ENCODE data around the gene DTD1. TPM values are rescaled to one million over a fixed set of nuclear protein-coding genes. Genes with fewer than 3 reads are reported as not detected.

The DTD1 gene
- polyA plus RNA-seq, 1 donor, result 17.4 TPM

- no CpG with 5 or more reads among the region's 4 CpGs for WGBS (ENCODE audit: insufficient coverage, low lambda C conversion rate)
- Histone ChIP-seq H3K4me3 (ENCODE audit: low read length) (no peak overlapping the region), H3K36me3 (ENCODE audit: control insufficient read depth, insufficient read depth, low read length) (no peaks in the 10 kb centered on the region), H3K4me1 (ENCODE audit: control insufficient read depth, insufficient read depth, low read length) (no peaks in the 10 kb centered on the region), H3K27ac (ENCODE audit: low read length) (no peak overlapping the region), H3K27me3 (ENCODE audit: control insufficient read depth, insufficient read depth, low read length) (no peaks in the 10 kb centered on the region), H3K9me3 (ENCODE audit: control insufficient read depth, low read depth, low read length) (no peaks in the 10 kb centered on the region)
- no peak for DNase-seq
Measured at GRCh38 chr20:18737140-18737539, 149.3 kb downstream of the DTD1 start.

GRCh38 chr20:18738055-18738454 is 150.2 kb downstream of the DTD1 start:
- no peaks in the 10 kb centered on the region for H3K4me1 ChIP-seq (ENCODE audit: control insufficient read depth, insufficient read depth, low read length)
- no peak overlapping the region for H3K4me3 ChIP-seq (ENCODE audit: low read length)
- H3K36me3 ChIP-seq (ENCODE audit: control insufficient read depth, insufficient read depth, low read length), result no peaks in the 10 kb centered on the region
- DNase-seq, result peak in 1 of 2 donors; percentile 21
- WGBS (ENCODE audit: insufficient coverage, low lambda C conversion rate), result no CpG with 5 or more reads among the region's 5 CpGs
- no peaks in the 10 kb centered on the region for H3K27me3 ChIP-seq (ENCODE audit: control insufficient read depth, insufficient read depth, low read length)
- no peaks in the 10 kb centered on the region for H3K9me3 ChIP-seq (ENCODE audit: control insufficient read depth, low read depth, low read length)
- H3K27ac ChIP-seq (ENCODE audit: low read length), result no peak overlapping the region

GRCh38 chr20:18738888-18739287 is 151.0 kb downstream of the DTD1 start:
- no peak for DNase-seq
- Histone ChIP-seq H3K27me3 (ENCODE audit: control insufficient read depth, insufficient read depth, low read length) (no peaks in the 10 kb centered on the region), H3K4me1 (ENCODE audit: control insufficient read depth, insufficient read depth, low read length) (no peaks in the 10 kb centered on the region), H3K4me3 (ENCODE audit: low read length) (no peak overlapping the region), H3K36me3 (ENCODE audit: control insufficient read depth, insufficient read depth, low read length) (no peaks in the 10 kb centered on the region), H3K9me3 (ENCODE audit: control insufficient read depth, low read depth, low read length) (no peaks in the 10 kb centered on the region), H3K27ac (ENCODE audit: low read length) (peak overlapping the region; percentile 52)
- no CpG with 5 or more reads among the region's 2 CpGs for WGBS (ENCODE audit: insufficient coverage, low lambda C conversion rate)

GRCh38 chr20:18739751-18740166 is 151.9 kb downstream of the DTD1 start:
- Histone ChIP-seq H3K4me1 (ENCODE audit: control insufficient read depth, insufficient read depth, low read length) (no peaks in the 10 kb centered on the region), H3K4me3 (ENCODE audit: low read length) (no peak overlapping the region), H3K9me3 (ENCODE audit: control insufficient read depth, low read depth, low read length) (no peaks in the 10 kb centered on the region), H3K27ac (ENCODE audit: low read length) (peak overlapping the region; percentile 52), H3K36me3 (ENCODE audit: control insufficient read depth, insufficient read depth, low read length) (no peaks in the 10 kb centered on the region), H3K27me3 (ENCODE audit: control insufficient read depth, insufficient read depth, low read length) (no peaks in the 10 kb centered on the region)
- WGBS (ENCODE audit: insufficient coverage, low lambda C conversion rate), result 80% methylated on average over 1 of the region's 4 CpGs
- DNase-seq, result peak; percentile 37 to 56

GRCh38 chr20:18740726-18741125 is 152.9 kb downstream of the DTD1 start:
- Histone ChIP-seq H3K36me3 (ENCODE audit: control insufficient read depth, insufficient read depth, low read length) (no peaks in the 10 kb centered on the region), H3K27ac (ENCODE audit: low read length) (no peak overlapping the region), H3K4me3 (ENCODE audit: low read length) (no peak overlapping the region), H3K27me3 (ENCODE audit: control insufficient read depth, insufficient read depth, low read length) (no peaks in the 10 kb centered on the region), H3K9me3 (ENCODE audit: control insufficient read depth, low read depth, low read length) (no peaks in the 10 kb centered on the region), H3K4me1 (ENCODE audit: control insufficient read depth, insufficient read depth, low read length) (no peaks in the 10 kb centered on the region)
- WGBS (ENCODE audit: insufficient coverage, low lambda C conversion rate), result 80% methylated on average over 1 of the region's 3 CpGs
- no peak for DNase-seq

- DNase-seq, result no peak
- H3K9me3 ChIP-seq (ENCODE audit: control insufficient read depth, low read depth, low read length), result no peaks in the 10 kb centered on the region
- H3K27ac ChIP-seq (ENCODE audit: low read length), result no peak overlapping the region
- no peaks in the 10 kb centered on the region for H3K27me3 ChIP-seq (ENCODE audit: control insufficient read depth, insufficient read depth, low read length)
- H3K4me3 ChIP-seq (ENCODE audit: low read length), result no peak overlapping the region
- no peaks in the 10 kb centered on the region for H3K36me3 ChIP-seq (ENCODE audit: control insufficient read depth, insufficient read depth, low read length)
- no peaks in the 10 kb centered on the region for H3K4me1 ChIP-seq (ENCODE audit: control insufficient read depth, insufficient read depth, low read length)
- no CpG with 5 or more reads among the region's 3 CpGs for WGBS (ENCODE audit: insufficient coverage, low lambda C conversion rate)
Measured at GRCh38 chr20:18742841-18743240, 155.0 kb downstream of the DTD1 start.

- no CpG with 5 or more reads among the region's 11 CpGs for WGBS (ENCODE audit: insufficient coverage, low lambda C conversion rate)
- no peak overlapping the region for H3K4me3 ChIP-seq (ENCODE audit: low read length)
- no peak for DNase-seq
- H3K36me3 ChIP-seq (ENCODE audit: control insufficient read depth, insufficient read depth, low read length), result no peaks in the 10 kb centered on the region
- no peak overlapping the region for H3K27ac ChIP-seq (ENCODE audit: low read length)
- H3K4me1 ChIP-seq (ENCODE audit: control insufficient read depth, insufficient read depth, low read length), result no peaks in the 10 kb centered on the region
- H3K27me3 ChIP-seq (ENCODE audit: control insufficient read depth, insufficient read depth, low read length), result no peaks in the 10 kb centered on the region
- H3K9me3 ChIP-seq (ENCODE audit: control insufficient read depth, low read depth, low read length), result no peaks in the 10 kb centered on the region
Measured at GRCh38 chr20:18743665-18744440, 156.0 kb downstream of the DTD1 start.

- Histone ChIP-seq H3K36me3 (ENCODE audit: control insufficient read depth, insufficient read depth, low read length) (no peaks in the 10 kb centered on the region), H3K27ac (ENCODE audit: low read length) (no peak overlapping the region), H3K4me3 (ENCODE audit: low read length) (no peak overlapping the region), H3K27me3 (ENCODE audit: control insufficient read depth, insufficient read depth, low read length) (no peaks in the 10 kb centered on the region), H3K9me3 (ENCODE audit: control insufficient read depth, low read depth, low read length) (no peaks in the 10 kb centered on the region), H3K4me1 (ENCODE audit: control insufficient read depth, insufficient read depth, low read length) (no peaks in the 10 kb centered on the region)
- DNase-seq, result no peak
- 100% methylated on average over 1 of the region's 5 CpGs for WGBS (ENCODE audit: insufficient coverage, low lambda C conversion rate)
Measured at GRCh38 chr20:18747090-18747489, 159.2 kb downstream of the DTD1 start.

- H3K36me3 ChIP-seq (ENCODE audit: control insufficient read depth, insufficient read depth, low read length), result no peaks in the 10 kb centered on the region
- H3K4me1 ChIP-seq (ENCODE audit: control insufficient read depth, insufficient read depth, low read length), result no peaks in the 10 kb centered on the region
- H3K27me3 ChIP-seq (ENCODE audit: control insufficient read depth, insufficient read depth, low read length), result no peaks in the 10 kb centered on the region
- no peaks in the 10 kb centered on the region for H3K9me3 ChIP-seq (ENCODE audit: control insufficient read depth, low read depth, low read length)
- no peak for DNase-seq
- H3K27ac ChIP-seq (ENCODE audit: low read length), result no peak overlapping the region
- H3K4me3 ChIP-seq (ENCODE audit: low read length), result no peak overlapping the region
- WGBS (ENCODE audit: insufficient coverage, low lambda C conversion rate), result no CpG with 5 or more reads among the region's 5 CpGs
Measured at GRCh38 chr20:18748987-18749386, 161.1 kb downstream of the DTD1 start.

- WGBS (ENCODE audit: insufficient coverage, low lambda C conversion rate), result no CpG with 5 or more reads among the region's 7 CpGs
- Histone ChIP-seq H3K4me1 (ENCODE audit: control insufficient read depth, insufficient read depth, low read length) (no peaks in the 10 kb centered on the region), H3K9me3 (ENCODE audit: control insufficient read depth, low read depth, low read length) (no peaks in the 10 kb centered on the region), H3K4me3 (ENCODE audit: low read length) (no peak overlapping the region), H3K36me3 (ENCODE audit: control insufficient read depth, insufficient read depth, low read length) (no peaks in the 10 kb centered on the region), H3K27me3 (ENCODE audit: control insufficient read depth, insufficient read depth, low read length) (no peaks in the 10 kb centered on the region), H3K27ac (ENCODE audit: low read length) (no peak overlapping the region)
- DNase-seq, result no peak
Measured at GRCh38 chr20:18749528-18749927, 161.7 kb downstream of the DTD1 start.

GRCh38 chr20:18750735-18751134 is 162.9 kb downstream of the DTD1 start:
- Histone ChIP-seq H3K27me3 (ENCODE audit: control insufficient read depth, insufficient read depth, low read length) (no peaks in the 10 kb centered on the region), H3K36me3 (ENCODE audit: control insufficient read depth, insufficient read depth, low read length) (no peaks in the 10 kb centered on the region), H3K4me3 (ENCODE audit: low read length) (no peak overlapping the region), H3K27ac (ENCODE audit: low read length) (no peak overlapping the region), H3K4me1 (ENCODE audit: control insufficient read depth, insufficient read depth, low read length) (no peaks in the 10 kb centered on the region), H3K9me3 (ENCODE audit: control insufficient read depth, low read depth, low read length) (no peaks in the 10 kb centered on the region)
- whole genome bisulfite sequencing (ENCODE audit: insufficient coverage, low lambda C conversion rate), result no CpG with 5 or more reads among the region's 1 CpG
- peak in 1 of 2 donors; percentile 11 for DNase-seq

All from large intestine (tissue), 3 donors.